GM12872 (cell line): Measurements from ENCODE around the gene PROCA1.
A peak's percentile ranks its signal among the peaks of the same experiment; 100 is the strongest.

Experiments used
- TF ChIP-seq, protein P1 (sequence below): IDR thresholded peaks from 3 replicates; pipeline ENCODE4 v1.5.1; 2011; ENCODE audit warnings: low read depth, mild to moderate bottlenecking, low read length, moderate library complexity; ENCODE audit not compliant: insufficient read depth

Gene PROCA1

DNA sequence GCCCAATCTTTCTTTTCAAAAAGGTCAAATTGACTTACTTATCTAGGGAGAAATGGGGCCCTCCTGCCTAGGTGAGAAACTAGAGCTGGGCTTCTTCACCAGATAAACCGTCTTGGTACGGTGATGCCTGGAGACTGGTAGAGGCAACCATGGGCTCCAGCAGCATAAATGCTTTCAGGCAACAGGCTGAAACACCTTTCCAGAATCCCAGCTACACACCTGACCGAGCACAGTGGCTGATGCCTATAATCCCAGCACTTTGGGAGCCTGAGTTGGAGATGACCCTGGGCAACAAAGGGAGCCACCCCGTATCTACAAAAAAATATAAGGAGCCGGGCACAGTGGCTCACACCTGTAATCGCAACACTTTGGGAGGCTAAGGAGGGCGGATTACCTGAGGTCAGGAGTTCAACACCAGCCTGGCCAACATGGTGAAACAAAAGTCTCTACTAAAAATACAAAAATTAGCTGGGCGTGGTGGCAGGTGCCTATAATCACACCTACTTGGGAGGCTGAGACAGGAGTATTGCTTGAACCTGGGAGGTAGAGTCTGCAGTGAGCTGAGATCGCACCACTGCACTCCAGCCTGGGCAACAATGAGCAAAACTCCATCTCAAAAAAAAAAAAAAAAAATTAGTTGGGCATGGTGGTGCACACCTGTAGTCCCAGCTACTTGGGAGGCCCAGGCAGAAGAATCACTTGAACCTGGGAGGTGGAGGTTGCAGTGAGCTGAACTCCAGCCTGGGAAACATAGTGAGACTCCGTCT is 40.1 kb upstream of the PROCA1 start:
- TF ChIP-seq, protein P1, sequence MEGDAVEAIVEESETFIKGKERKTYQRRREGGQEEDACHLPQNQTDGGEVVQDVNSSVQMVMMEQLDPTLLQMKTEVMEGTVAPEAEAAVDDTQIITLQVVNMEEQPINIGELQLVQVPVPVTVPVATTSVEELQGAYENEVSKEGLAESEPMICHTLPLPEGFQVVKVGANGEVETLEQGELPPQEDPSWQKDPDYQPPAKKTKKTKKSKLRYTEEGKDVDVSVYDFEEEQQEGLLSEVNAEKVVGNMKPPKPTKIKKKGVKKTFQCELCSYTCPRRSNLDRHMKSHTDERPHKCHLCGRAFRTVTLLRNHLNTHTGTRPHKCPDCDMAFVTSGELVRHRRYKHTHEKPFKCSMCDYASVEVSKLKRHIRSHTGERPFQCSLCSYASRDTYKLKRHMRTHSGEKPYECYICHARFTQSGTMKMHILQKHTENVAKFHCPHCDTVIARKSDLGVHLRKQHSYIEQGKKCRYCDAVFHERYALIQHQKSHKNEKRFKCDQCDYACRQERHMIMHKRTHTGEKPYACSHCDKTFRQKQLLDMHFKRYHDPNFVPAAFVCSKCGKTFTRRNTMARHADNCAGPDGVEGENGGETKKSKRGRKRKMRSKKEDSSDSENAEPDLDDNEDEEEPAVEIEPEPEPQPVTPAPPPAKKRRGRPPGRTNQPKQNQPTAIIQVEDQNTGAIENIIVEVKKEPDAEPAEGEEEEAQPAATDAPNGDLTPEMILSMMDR, result no peak

DNA sequence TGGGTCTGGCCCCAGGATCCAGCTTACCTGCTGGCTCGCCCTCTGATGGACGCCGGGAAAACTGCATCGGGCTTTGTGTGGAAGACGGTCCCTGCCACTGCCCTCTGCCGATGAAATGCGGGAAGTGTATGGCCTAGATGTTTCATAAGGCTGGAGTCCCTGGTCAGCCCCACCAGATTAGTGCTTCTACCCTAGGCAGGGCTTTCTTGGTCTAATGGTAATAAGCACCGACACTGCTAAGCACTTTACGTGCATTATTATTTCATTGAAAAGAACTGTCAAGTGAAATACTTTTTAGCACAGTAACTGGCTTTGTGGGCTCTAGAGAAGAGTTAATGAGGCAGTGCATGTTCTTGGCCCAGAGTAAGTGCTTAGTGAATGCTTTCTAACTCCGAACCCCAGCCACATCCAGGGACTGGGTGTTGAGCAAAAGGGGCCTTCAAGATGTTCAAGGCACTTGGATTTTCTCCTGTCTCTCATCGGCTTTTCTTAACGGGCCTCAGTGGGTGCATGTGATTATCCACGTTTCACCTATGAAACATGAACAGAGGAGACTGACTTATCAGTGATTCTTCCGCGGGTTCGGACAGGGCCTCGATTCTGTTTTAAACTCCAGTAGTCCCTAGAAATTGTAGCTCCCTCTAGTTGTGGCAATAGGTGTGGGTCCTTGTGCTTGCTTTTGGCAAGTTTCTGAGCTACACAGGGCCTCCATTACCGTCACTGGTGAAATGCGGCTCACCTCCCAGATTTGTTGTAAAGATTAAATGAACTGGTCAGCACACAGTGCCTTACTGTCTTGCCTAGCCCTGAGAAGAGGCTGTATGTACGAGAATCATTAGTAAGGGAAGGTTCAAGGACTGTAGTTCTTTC is 38.7 kb upstream of the PROCA1 start:
- TF ChIP-seq, protein P1, result peak; percentile 100

DNA sequence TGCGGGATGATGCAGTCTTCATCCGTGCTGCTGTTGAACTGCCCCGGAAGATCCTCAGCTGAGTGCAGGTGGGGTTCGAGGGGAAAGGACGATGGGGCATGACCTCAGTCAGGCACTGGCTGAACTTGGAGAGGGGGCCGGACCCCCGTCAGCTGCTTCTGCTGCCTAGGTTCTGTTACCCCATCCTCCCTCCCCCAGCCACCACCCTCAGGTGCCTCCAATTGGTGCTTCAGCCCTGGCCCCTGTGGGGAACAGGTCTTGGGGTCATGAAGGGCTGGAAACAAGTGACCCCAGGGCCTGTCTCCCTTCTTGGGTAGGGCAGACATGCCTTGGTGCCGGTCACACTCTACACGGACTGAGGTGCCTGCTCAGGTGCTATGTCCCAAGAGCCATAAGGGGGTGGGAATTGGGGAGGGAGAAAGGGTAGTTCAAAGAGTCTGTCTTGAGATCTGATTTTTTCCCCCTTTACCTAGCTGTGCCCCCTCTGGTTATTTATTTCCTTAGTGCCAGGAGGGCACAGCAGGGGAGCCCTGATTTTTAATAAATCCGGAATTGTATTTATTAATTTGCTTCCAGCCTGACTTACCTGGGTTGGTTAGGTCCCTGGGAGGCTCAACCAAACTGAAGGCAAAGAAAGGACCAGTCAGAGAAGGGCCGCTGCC is 38.0 kb upstream of the PROCA1 start:
- TF ChIP-seq, protein P1, result no peak

DNA sequence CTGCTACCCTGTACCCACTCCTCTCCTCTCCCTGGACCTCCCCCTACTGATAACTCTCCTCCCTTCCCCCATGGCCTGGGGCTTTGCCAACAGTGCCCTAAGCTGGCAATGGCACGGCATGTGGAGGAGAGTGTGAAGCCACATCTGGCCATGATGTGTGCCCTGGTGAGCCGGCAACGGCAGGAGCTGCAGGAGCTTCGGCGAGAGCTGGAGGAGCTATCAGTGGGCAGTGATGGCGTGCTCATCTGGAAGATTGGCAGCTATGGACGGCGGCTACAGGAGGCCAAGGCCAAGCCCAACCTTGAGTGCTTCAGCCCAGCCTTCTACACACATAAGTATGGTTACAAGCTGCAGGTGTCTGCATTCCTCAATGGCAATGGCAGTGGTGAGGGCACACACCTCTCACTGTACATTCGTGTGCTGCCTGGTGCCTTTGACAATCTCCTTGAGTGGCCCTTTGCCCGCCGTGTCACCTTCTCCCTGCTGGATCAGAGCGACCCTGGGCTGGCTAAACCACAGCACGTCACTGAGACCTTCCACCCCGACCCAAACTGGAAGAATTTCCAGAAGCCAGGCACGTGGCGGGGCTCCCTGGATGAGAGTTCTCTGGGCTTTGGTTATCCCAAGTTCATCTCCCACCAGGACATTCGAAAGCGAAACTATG is 37.3 kb upstream of the PROCA1 start:
- TF ChIP-seq, protein P1, result no peak

DNA sequence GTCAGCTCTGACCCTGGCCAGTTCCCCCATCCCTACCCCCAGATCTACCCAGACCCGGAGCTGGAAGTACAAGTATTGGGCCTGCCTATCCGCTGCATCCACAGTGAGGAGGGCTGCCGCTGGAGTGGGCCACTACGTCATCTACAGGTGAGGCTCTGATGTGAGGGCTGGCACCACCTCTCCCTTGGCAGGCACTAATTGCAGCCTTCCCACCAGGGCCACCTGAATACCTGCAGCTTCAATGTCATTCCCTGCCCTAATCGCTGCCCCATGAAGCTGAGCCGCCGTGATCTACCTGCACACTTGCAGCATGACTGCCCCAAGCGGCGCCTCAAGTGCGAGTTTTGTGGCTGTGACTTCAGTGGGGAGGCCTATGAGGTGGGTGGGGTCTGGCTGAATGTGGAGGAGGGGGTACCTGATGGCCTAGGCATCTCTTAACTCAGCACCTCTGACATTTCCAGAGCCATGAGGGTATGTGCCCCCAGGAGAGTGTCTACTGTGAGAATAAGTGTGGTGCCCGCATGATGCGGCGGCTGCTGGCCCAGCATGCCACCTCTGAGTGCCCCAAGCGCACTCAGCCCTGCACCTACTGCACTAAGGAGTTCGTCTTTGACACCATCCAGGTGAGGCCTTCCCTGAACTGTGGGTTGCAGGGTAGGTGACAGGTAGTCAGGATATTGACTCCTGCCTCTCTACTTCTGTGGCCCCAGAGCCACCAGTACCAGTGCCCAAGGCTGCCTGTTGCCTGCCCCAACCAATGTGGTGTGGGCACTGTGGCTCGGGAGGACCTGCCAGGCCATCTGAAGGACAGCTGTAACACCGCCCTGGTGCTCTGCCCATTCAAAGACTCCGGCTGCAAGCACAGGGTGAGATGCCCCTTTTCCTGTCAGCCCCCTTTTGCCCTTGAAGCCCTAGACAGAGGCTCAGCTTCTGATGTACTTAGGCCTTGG is 36.4 kb upstream of the PROCA1 start:
- TF ChIP-seq, protein P1, result no peak

DNA sequence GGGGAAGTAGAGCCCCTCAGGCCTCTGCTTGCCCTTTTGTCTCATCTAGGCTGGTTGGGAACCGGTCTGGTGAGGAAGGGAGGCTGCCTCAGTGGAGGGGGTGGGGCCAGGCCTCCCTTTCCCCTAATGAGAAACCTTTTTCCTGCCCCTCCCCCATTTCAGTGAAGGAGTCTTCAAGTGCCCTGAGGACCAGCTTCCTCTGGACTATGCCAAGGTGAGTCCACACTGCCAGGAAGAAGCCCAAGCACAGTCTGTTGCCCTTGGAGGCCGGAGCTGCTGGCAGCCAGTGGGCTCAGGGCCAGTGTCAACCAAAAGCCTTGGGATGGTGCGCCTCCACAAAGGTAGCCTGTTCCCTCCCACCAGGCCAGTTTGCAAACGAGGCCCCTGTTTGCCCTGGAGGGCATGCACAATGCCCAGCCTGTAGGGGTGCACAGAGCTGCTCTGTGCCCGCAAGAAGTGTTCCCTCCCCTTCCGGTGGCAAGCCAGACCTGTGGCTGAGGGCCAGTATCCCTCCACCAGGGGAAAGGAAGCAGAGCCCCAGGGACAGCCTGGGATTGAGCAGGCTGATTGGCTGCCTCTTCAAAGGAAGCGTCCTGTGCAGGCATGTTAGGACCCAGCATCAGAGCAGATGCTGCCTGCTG is 35.5 kb upstream of the PROCA1 start:
- TF ChIP-seq, protein P1, result no peak
